Effector memory CD4-positive, alpha-beta T cell (primary cell): Measurements from ENCODE around the gene ANO3.

ENCODE experiments used
- DNase-seq, 3 donors: peaks; one replicate each; pipeline ENCODE4 v3.0.0-alpha.2; 2020
- H3K27ac ChIP-seq: 2 replicates; pipeline ENCODE4 v1.7.0; 2013; ENCODE audit warnings: mild to moderate bottlenecking, low read length, moderate library complexity; ENCODE audit not compliant: insufficient read depth, poor library complexity, severe bottlenecking
- H3K27me3 ChIP-seq: replicated peaks from 2 replicates; pipeline ENCODE4 v1.7.0; 2013; ENCODE audit warnings: mild to moderate bottlenecking, low read length; ENCODE audit not compliant: insufficient read depth, control insufficient read depth, poor library complexity, severe bottlenecking
- H3K36me3 ChIP-seq: 2 replicates; pipeline ENCODE4 v1.7.0; 2013; ENCODE audit warnings: mild to moderate bottlenecking, low read length, moderate library complexity; ENCODE audit not compliant: control insufficient read depth, insufficient read depth
- H3K4me1 ChIP-seq: 2 replicates; pipeline ENCODE4 v1.7.0; 2013; ENCODE audit warnings: low read length, mild to moderate bottlenecking; ENCODE audit not compliant: control insufficient read depth, insufficient read depth, poor library complexity, severe bottlenecking
- H3K4me3 ChIP-seq: 2 replicates; pipeline ENCODE4 v1.7.0; 2013; ENCODE audit warnings: low read length, low read depth, mild to moderate bottlenecking; ENCODE audit not compliant: insufficient read depth, poor library complexity, severe bottlenecking
- H3K9me3 ChIP-seq: 2 replicates; pipeline ENCODE4 v1.7.0; 2013; ENCODE audit warnings: mild to moderate bottlenecking, low read length, moderate library complexity; ENCODE audit not compliant: control insufficient read depth

ANO3 gene

GRCh38 chr11:26599876-26600434, 268.0 kb downstream of the ANO3 start:
- H3K27ac ChIP-seq: no peak overlapping the region
- no peak for DNase-seq
- no peaks in the 10 kb centered on the region for H3K36me3 ChIP-seq
- H3K4me1 ChIP-seq: no peaks in the 10 kb centered on the region
- H3K4me3 ChIP-seq: no peak overlapping the region
- no peaks in the 10 kb centered on the region for H3K27me3 ChIP-seq
- H3K9me3 ChIP-seq: no peaks in the 10 kb centered on the region

- DNase-seq: no peak
- Histone ChIP-seq H3K27ac (no peak overlapping the region), H3K4me1 (no peaks in the 10 kb centered on the region), H3K9me3 (no peaks in the 10 kb centered on the region), H3K27me3 (no peaks in the 10 kb centered on the region), H3K36me3 (no peaks in the 10 kb centered on the region), H3K4me3 (no peak overlapping the region)
These were observed 276.0 kb downstream of the ANO3 start for GRCh38 chr11:26607725-26608506.

- Histone ChIP-seq H3K4me1 (no peaks in the 10 kb centered on the region), H3K9me3 (no peaks in the 10 kb centered on the region), H3K4me3 (no peak overlapping the region), H3K27me3 (no peaks in the 10 kb centered on the region), H3K27ac (no peak overlapping the region), H3K36me3 (no peaks in the 10 kb centered on the region)
- no peak for DNase-seq
These were observed 276.7 kb downstream of the ANO3 start for GRCh38 chr11:26608507-26609146.

GRCh38 chr11:26613759-26614158, 281.8 kb downstream of the ANO3 start:
- H3K4me1 ChIP-seq: no peaks in the 10 kb centered on the region
- no peaks in the 10 kb centered on the region for H3K27me3 ChIP-seq
- no peaks in the 10 kb centered on the region for H3K36me3 ChIP-seq
- DNase-seq: no peak
- H3K27ac ChIP-seq: no peak overlapping the region
- H3K4me3 ChIP-seq: no peak overlapping the region
- H3K9me3 ChIP-seq: no peaks in the 10 kb centered on the region

- Histone ChIP-seq H3K9me3 (no peaks in the 10 kb centered on the region), H3K36me3 (no peaks in the 10 kb centered on the region), H3K27me3 (no peaks in the 10 kb centered on the region), H3K4me3 (no peak overlapping the region), H3K4me1 (no peaks in the 10 kb centered on the region), H3K27ac (no peak overlapping the region)
- no peak for DNase-seq
These were observed 286.5 kb downstream of the ANO3 start for GRCh38 chr11:26618441-26618840.

GRCh38 chr11:26620282-26621045, 288.5 kb downstream of the ANO3 start:
- no peaks in the 10 kb centered on the region for H3K27me3 ChIP-seq
- no peaks in the 10 kb centered on the region for H3K4me1 ChIP-seq
- no peaks in the 10 kb centered on the region for H3K36me3 ChIP-seq
- no peak overlapping the region for H3K4me3 ChIP-seq
- DNase-seq: no peak
- H3K27ac ChIP-seq: no peak overlapping the region
- no peaks in the 10 kb centered on the region for H3K9me3 ChIP-seq

GRCh38 chr11:26621132-26621531, 289.2 kb downstream of the ANO3 start:
- no peak overlapping the region for H3K4me3 ChIP-seq
- no peaks in the 10 kb centered on the region for H3K9me3 ChIP-seq
- no peak overlapping the region for H3K27ac ChIP-seq
- H3K4me1 ChIP-seq: no peaks in the 10 kb centered on the region
- no peaks in the 10 kb centered on the region for H3K27me3 ChIP-seq
- no peaks in the 10 kb centered on the region for H3K36me3 ChIP-seq
- DNase-seq: no peak

GRCh38 chr11:26622181-26622580, 290.3 kb downstream of the ANO3 start:
- no peaks in the 10 kb centered on the region for H3K27me3 ChIP-seq
- H3K4me1 ChIP-seq: no peaks in the 10 kb centered on the region
- H3K9me3 ChIP-seq: no peaks in the 10 kb centered on the region
- no peak overlapping the region for H3K4me3 ChIP-seq
- no peak for DNase-seq
- no peak overlapping the region for H3K27ac ChIP-seq
- H3K36me3 ChIP-seq: no peaks in the 10 kb centered on the region

- no peak overlapping the region for H3K27ac ChIP-seq
- no peaks in the 10 kb centered on the region for H3K9me3 ChIP-seq
These were observed 291.2 kb downstream of the ANO3 start for GRCh38 chr11:26623076-26623659.

More at GRCh38 chr11:26623076-26623659, 291.2 kb downstream of the ANO3 start:
- no peak overlapping the region for H3K4me3 ChIP-seq
- H3K36me3 ChIP-seq: no peaks in the 10 kb centered on the region
- H3K4me1 ChIP-seq: no peaks in the 10 kb centered on the region
- DNase-seq: no peak
- H3K27me3 ChIP-seq: no peaks in the 10 kb centered on the region
